Measurements from ENCODE around the gene RNASEH1. TPM values are rescaled to one million over a fixed set of nuclear protein-coding genes. Genes with fewer than 3 reads are reported as not detected.

RNASEH1 gene
- total RNA-seq, 1 donor: 29.2 TPM

GRCh38 chr2:3513026-3513810, 44.9 kb downstream of the RNASEH1 start:
- TF ChIP-seq CTCF (IDR thresholded peaks at IDR 0.05; ENCODE audit: insufficient read depth, low read length): no peak
- no peak overlapping the region for H3K4me3 ChIP-seq (ENCODE audit: low read depth, low read length)
- DNase-seq (ENCODE audit: low read depth): no peak

DNA sequence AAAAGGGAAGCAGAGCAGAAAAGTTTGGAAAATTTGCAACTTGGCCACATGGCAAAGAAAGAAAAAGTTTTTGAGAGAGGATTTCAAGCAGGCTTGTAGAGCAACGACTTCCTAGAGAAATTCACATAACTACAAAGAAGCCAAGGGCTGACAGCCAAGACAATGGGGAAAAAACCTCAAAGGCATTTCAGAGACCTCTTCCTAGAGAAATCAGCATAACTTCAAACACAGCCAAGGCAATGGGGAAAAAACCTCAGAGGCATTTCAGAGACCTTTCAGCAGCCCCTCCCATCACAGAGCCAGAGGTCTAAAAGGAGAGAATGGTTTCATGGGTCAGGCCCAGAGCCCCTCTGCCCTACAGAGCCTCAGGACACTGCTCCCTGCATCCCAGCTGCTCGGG, 46.0 kb downstream of the RNASEH1 start:
- TF ChIP-seq CTCF (IDR thresholded peaks at IDR 0.05; ENCODE audit: insufficient read depth, low read length): no peak
- peak; percentile 54 for DNase-seq (ENCODE audit: low read depth)
- no peak overlapping the region for H3K4me3 ChIP-seq (ENCODE audit: low read depth, low read length)

GRCh38 chr2:3505771-3506170, 52.4 kb downstream of the RNASEH1 start:
- no peak for DNase-seq (ENCODE audit: low read depth)
- no peak for TF ChIP-seq CTCF (IDR thresholded peaks at IDR 0.05; ENCODE audit: insufficient read depth, low read length)
- H3K4me3 ChIP-seq (ENCODE audit: low read depth, low read length): no peak overlapping the region

DNA sequence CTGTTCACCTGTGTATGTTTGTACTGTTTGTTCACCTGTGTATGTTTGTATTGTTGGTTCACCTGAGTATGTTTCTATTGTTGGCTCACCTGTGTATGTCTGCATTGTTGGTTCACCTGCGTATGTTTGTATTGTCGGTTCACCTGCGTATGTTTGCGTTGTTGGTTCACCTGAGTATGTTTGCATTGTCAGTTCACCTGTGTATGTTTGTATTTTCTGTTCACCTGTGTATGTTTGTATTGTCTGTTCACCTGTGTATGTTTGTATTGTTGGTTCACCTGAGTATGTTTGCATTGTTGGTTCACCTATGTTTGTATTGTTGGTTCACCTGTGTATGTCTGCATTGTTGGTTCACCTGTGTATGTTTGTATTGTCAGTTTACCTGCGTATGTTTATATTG, 53.4 kb downstream of the RNASEH1 start:
- no peak overlapping the region for H3K4me3 ChIP-seq (ENCODE audit: low read depth, low read length)
- DNase-seq (ENCODE audit: low read depth): no peak
- no peak for TF ChIP-seq CTCF (IDR thresholded peaks at IDR 0.05; ENCODE audit: insufficient read depth, low read length)

GRCh38 chr2:3503483-3503882, 54.6 kb downstream of the RNASEH1 start:
- TF ChIP-seq CTCF (IDR thresholded peaks at IDR 0.05; ENCODE audit: insufficient read depth, low read length): no peak
- H3K4me3 ChIP-seq (ENCODE audit: low read depth, low read length): no peak overlapping the region
- no peak for DNase-seq (ENCODE audit: low read depth)

DNA sequence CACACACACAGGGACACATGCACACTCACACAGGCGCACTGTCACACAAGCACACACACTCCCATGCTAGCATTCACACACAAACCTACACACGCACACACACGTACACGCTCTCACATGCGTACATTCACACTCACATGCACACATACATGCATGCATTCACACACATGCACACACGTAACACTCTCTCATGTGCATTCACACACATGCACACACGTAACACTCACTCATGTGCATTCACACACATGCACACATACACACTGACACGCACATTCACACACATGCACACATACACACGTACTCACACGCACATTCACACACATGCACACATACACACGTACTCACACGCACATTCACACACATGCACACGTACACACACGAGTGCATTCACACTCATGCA, 55.1 kb downstream of the RNASEH1 start:
- DNase-seq (ENCODE audit: low read depth): no peak
- no peak for TF ChIP-seq CTCF (IDR thresholded peaks at IDR 0.05; ENCODE audit: insufficient read depth, low read length)
- H3K4me3 ChIP-seq (ENCODE audit: low read depth, low read length): no peak overlapping the region

All from fibroblast of the aortic adventitia (primary cell).